Activated naive CD4-positive, alpha-beta T cell treated with anti-CD3 and anti-CD28 coated beads, Interleukin-2, amount 10 ng/mL, durations not matched to agents 7 days and 5 days (primary cell): ENCODE measurements around the gene AURKA.
"Not testable (repeated sequence)": the region's sequence is repeated elsewhere in the genome, so short reads cannot be mapped to it uniquely, and the experiment has no call there.

Experiments used
- CTCF ChIA-PET: fragments of 350-600 bp; sonication (Branson Sonifier 250); formaldehyde crosslinking; loops from one replicate; lab custom pipeline; 2021; ENCODE audit warnings: antibody characterized with exemption; lab: Charles Lee
- DNase-seq: peaks from one replicate; pipeline ENCODE4 v3.0.0-alpha.2; 2020
- H3K27ac Mint-ChIP-seq: one replicate; pipeline ENCODE4 v1.8.0; 2021; ENCODE audit warnings: mild to moderate bottlenecking, moderate library complexity, mixed read lengths
- H3K27me3 Mint-ChIP-seq: one replicate; pipeline ENCODE4 v1.8.0; 2021; ENCODE audit warnings: mild to moderate bottlenecking, mixed read lengths
- H3K36me3 Mint-ChIP-seq: one replicate; pipeline ENCODE4 v1.8.0; 2021; ENCODE audit warnings: mixed read lengths
- H3K4me1 Mint-ChIP-seq: one replicate; pipeline ENCODE4 v1.8.0; 2021; ENCODE audit warnings: mixed read lengths
- H3K4me3 Mint-ChIP-seq: one replicate; pipeline ENCODE4 v1.8.0; 2021; ENCODE audit warnings: mild to moderate bottlenecking, moderate library complexity, mixed read lengths
- H3K9me3 Mint-ChIP-seq: one replicate; pipeline ENCODE4 v1.8.0; 2021; ENCODE audit warnings: mixed read lengths

AURKA gene

GRCh38 chr20:56352345-56353055 lies 39.5 kb downstream of the AURKA start:
- no peak for DNase-seq
- no peaks in the 10 kb centered on the region for H3K4me1 Mint-ChIP-seq
- no peak overlapping the region for H3K27ac Mint-ChIP-seq
- no peaks in the 10 kb centered on the region for H3K9me3 Mint-ChIP-seq
- no peak overlapping the region for H3K4me3 Mint-ChIP-seq
- peaks cover 36% of the 10 kb centered on the region for H3K27me3 Mint-ChIP-seq
- no peaks in the 10 kb centered on the region for H3K36me3 Mint-ChIP-seq
- CTCF ChIA-PET = interaction anchor here (1.6 kb wide), 1 partner anchor 9 kb away, joined by 5 read pairs; no protein-coding TSS in a partner anchor

- Mint-ChIP-seq H3K4me3 (no peak overlapping the region), H3K9me3 (no peaks in the 10 kb centered on the region), H3K27me3 (peaks cover 35% of the 10 kb centered on the region), H3K4me1 (no peaks in the 10 kb centered on the region), H3K27ac (no peak overlapping the region), H3K36me3 (no peaks in the 10 kb centered on the region)
- CTCF ChIA-PET = no interaction called here
- DNase-seq = no peak
These were observed 41.2 kb downstream of the AURKA start for GRCh38 chr20:56350842-56351241.

DNA sequence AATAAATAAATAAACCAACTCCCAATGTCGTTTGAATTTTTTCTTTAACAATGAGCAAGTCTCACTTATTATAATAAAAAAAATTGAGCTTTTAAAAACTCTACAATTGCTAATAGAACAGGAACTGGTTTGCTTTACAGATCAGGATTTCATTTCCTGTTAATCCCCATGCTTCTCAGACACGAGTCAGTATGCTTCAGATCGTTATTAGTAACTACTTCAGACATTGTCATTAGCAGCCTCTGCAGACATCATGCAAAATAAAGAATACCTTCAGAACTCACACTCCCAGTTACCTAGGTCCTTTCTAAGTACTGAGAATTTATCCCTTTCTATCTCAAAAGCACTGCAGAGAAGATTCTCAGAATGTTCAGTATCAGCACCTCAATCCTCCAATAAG lies 43.3 kb downstream of the AURKA start:
- no peak for DNase-seq
- Mint-ChIP-seq H3K36me3 (no peaks in the 10 kb centered on the region), H3K9me3 (no peaks in the 10 kb centered on the region), H3K4me1 (peaks cover 4% of the 10 kb centered on the region), H3K27ac (no peak overlapping the region), H3K4me3 (no peak overlapping the region), H3K27me3 (peaks cover 43% of the 10 kb centered on the region)
- CTCF ChIA-PET = no interaction called here

- CTCF ChIA-PET = no interaction called here
- Mint-ChIP-seq H3K4me3 (no peak overlapping the region), H3K27ac (no peak overlapping the region), H3K36me3 (no peaks in the 10 kb centered on the region), H3K27me3 (peaks cover 48% of the 10 kb centered on the region), H3K9me3 (no peaks in the 10 kb centered on the region), H3K4me1 (peaks cover 4% of the 10 kb centered on the region)
- no peak for DNase-seq
These were observed 43.7 kb downstream of the AURKA start for GRCh38 chr20:56348305-56348693.

GRCh38 chr20:56347628-56348304 lies 44.2 kb downstream of the AURKA start:
- Mint-ChIP-seq H3K4me3 (no peak overlapping the region), H3K9me3 (no peaks in the 10 kb centered on the region), H3K27me3 (peaks cover 53% of the 10 kb centered on the region), H3K27ac (no peak overlapping the region), H3K36me3 (no peaks in the 10 kb centered on the region), H3K4me1 (peaks cover 4% of the 10 kb centered on the region)
- CTCF ChIA-PET = no interaction called here
- no peak for DNase-seq

GRCh38 chr20:56345911-56346310 lies 46.1 kb downstream of the AURKA start:
- Mint-ChIP-seq H3K27ac (no peak overlapping the region), H3K4me3 (no peak overlapping the region), H3K4me1 (peaks cover 4% of the 10 kb centered on the region), H3K36me3 (no peaks in the 10 kb centered on the region), H3K27me3 (peaks cover 53% of the 10 kb centered on the region), H3K9me3 (no peaks in the 10 kb centered on the region)
- CTCF ChIA-PET = no interaction called here
- DNase-seq = no peak

DNA sequence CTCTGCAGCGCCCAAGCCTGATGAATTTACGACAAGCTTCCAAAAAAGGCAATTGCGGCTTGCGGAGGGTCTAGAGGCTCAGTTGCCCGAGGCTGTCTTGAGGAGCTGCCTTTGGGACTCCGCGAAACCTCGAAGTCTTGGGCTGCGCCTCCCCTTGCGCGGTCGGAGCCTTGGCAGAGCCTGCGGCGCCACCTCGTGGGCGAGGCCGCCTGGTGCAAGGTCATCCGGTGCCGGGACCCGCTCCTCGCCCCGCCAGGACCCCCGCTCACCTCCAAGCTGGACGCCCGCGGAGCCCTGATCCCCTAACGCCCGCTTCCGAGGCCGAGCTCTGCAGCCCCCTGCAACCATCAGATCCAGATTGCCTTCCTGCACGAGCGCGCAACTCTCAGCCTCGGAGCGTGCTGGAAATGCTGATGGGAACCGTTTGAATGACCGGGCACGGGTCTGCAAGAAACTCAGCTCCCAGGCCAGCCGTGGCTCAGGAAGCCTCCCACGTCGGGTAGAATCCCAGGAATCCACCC lies 48.1 kb downstream of the AURKA start:
- no peak overlapping the region for H3K27ac Mint-ChIP-seq
- CTCF ChIA-PET = interaction anchor here (0.6 to 4.1 kb wide), 8 partner anchors 8 to 234 kb away, joined by 3 to 25 read pairs (median 4); partner anchors contain the start of genes FAM210B and MC3R
- H3K9me3 Mint-ChIP-seq = no peaks in the 10 kb centered on the region
- peaks cover 4% of the 10 kb centered on the region for H3K4me1 Mint-ChIP-seq
- H3K36me3 Mint-ChIP-seq = no peaks in the 10 kb centered on the region
- peaks cover 52% of the 10 kb centered on the region for H3K27me3 Mint-ChIP-seq
- DNase-seq = peak; percentile 54
- H3K4me3 Mint-ChIP-seq = no peak overlapping the region

GRCh38 chr20:56342783-56343182 lies 49.2 kb downstream of the AURKA start:
- no peak overlapping the region for H3K27ac Mint-ChIP-seq
- H3K9me3 Mint-ChIP-seq = no peaks in the 10 kb centered on the region
- CTCF ChIA-PET = interaction anchor here (1.5 to 4.1 kb wide), 3 partner anchors 9 to 95 kb away, joined by 5 to 25 read pairs (median 13); partner anchors contain the start of genes FAM210B and MC3R
- H3K27me3 Mint-ChIP-seq = peaks cover 52% of the 10 kb centered on the region
- DNase-seq = no peak
- H3K4me3 Mint-ChIP-seq = no peak overlapping the region
- H3K4me1 Mint-ChIP-seq = peaks cover 4% of the 10 kb centered on the region
- no peaks in the 10 kb centered on the region for H3K36me3 Mint-ChIP-seq

DNA sequence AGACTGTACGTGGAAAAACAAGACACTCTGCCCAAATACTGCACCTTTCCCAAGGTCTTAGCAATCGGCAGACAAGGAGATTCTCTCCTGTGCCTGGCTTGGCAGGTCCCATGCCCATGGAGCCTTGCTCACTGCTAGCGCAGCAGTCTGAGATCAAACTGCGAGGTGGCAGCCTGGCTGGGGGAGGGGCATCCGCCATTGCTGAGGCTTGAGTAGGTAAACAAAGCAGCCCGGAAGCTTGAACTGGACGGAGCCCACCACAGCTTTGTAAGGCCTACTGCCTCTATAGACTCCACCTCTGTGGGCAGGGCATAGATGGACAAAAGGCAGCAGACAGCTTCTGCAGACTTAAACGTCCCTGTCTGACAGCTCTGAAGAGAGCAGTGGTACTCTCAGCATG lies 55.3 kb downstream of the AURKA start:
- H3K4me1 Mint-ChIP-seq, CTCF ChIA-PET: not testable (repeated sequence)
- peaks cover 16% of the 10 kb centered on the region for H3K27me3 Mint-ChIP-seq

DNA sequence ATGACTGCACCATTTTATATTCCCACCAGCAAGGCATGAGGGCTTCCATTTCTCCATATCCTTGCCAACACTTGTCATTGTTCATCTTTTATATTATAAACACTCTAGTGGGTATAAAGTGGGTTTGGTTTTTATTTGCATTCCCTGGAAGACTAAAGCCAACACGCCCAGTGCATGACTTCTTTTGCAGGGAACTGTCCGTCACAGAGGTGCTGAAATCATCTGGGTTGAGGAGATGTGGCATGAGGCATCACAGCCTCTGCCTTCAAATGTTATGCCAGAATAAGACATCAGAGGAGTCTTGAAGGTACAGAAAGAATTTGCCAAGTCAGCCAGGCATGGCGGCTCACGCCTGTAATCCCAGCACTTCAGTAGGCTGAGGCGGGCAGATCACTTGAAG lies 63.2 kb downstream of the AURKA start:
- peak; percentile 44 for DNase-seq
- no peaks in the 10 kb centered on the region for H3K4me1 Mint-ChIP-seq
- H3K4me3 Mint-ChIP-seq = no peak overlapping the region
- H3K27me3 Mint-ChIP-seq = peaks cover 5% of the 10 kb centered on the region
- CTCF ChIA-PET = no interaction called here
- no peak overlapping the region for H3K27ac Mint-ChIP-seq
- no peaks in the 10 kb centered on the region for H3K9me3 Mint-ChIP-seq
- no peaks in the 10 kb centered on the region for H3K36me3 Mint-ChIP-seq

More for the DNA sequence above, 55.3 kb downstream of the AURKA start:
- not testable (repeated sequence) for H3K36me3 Mint-ChIP-seq, H3K9me3 Mint-ChIP-seq, H3K27ac Mint-ChIP-seq, H3K4me3 Mint-ChIP-seq, DNase-seq

DNA sequence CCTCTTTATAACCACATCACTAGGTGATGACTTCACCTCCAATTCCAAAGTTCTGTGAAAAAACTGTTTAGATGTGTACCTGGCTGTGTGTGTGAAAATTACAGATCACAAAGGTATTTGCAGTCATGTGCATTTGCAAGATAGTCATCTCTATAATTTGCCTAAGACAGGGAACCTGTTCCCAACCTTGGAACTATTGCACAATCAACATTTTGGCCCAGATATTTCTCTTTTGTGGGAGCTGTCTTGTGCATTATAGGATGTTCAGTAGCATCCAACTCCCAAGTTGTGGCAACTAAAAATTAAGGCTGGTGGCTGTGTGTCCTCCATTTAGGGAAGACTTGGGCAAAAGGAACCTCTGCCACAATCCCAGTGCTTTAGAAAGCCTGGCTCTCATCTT lies 67.2 kb downstream of the AURKA start:
- Mint-ChIP-seq H3K27ac (no peak overlapping the region), H3K36me3 (no peaks in the 10 kb centered on the region), H3K27me3 (peaks cover 4% of the 10 kb centered on the region), H3K4me3 (no peak overlapping the region), H3K4me1 (no peaks in the 10 kb centered on the region), H3K9me3 (no peaks in the 10 kb centered on the region)
- CTCF ChIA-PET = no interaction called here
- DNase-seq = no peak

DNA sequence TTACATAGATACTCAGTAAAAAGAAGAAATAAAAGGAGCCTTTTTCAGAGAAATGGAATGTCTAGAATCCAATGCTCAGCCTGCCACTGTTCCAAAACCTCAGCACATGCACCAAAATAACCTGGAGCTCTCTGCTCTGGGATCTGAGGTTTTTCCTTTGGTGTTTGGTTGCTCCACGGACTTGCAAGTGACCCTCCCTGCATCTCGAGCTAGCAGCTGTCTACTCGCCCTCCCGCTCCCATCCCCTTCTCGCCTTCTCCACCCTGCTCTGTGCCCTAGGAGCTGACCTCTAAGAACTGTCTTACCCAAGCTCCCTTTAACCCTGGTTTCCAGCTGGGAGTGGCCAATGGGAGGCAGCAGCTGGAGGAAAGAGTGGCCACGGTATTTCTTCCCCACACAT lies 68.4 kb downstream of the AURKA start:
- H3K4me1 Mint-ChIP-seq = no peaks in the 10 kb centered on the region
- H3K27ac Mint-ChIP-seq = no peak overlapping the region
- peaks cover 4% of the 10 kb centered on the region for H3K27me3 Mint-ChIP-seq
- CTCF ChIA-PET = no interaction called here
- H3K36me3 Mint-ChIP-seq = no peaks in the 10 kb centered on the region
- no peaks in the 10 kb centered on the region for H3K9me3 Mint-ChIP-seq
- no peak for DNase-seq
- no peak overlapping the region for H3K4me3 Mint-ChIP-seq

- H3K27me3 Mint-ChIP-seq = peaks cover 4% of the 10 kb centered on the region
- no peak overlapping the region for H3K4me3 Mint-ChIP-seq
- CTCF ChIA-PET = no interaction called here
- no peaks in the 10 kb centered on the region for H3K9me3 Mint-ChIP-seq
- no peak overlapping the region for H3K27ac Mint-ChIP-seq
- H3K4me1 Mint-ChIP-seq = no peaks in the 10 kb centered on the region
- no peak for DNase-seq
- H3K36me3 Mint-ChIP-seq = no peaks in the 10 kb centered on the region
These were observed 68.8 kb downstream of the AURKA start for GRCh38 chr20:56323206-56323605.

- CTCF ChIA-PET = no interaction called here
- no peak for DNase-seq
- H3K27me3 Mint-ChIP-seq = peaks cover 4% of the 10 kb centered on the region
These were observed 69.3 kb downstream of the AURKA start for GRCh38 chr20:56322681-56323080.

More at GRCh38 chr20:56322681-56323080, 69.3 kb downstream of the AURKA start:
- Mint-ChIP-seq H3K27ac (no peak overlapping the region), H3K9me3 (no peaks in the 10 kb centered on the region), H3K4me3 (no peak overlapping the region), H3K4me1 (no peaks in the 10 kb centered on the region), H3K36me3 (no peaks in the 10 kb centered on the region)
